Limb (tissue), 2 donors: ENCODE data around the gene CDH11.

Experiments
- DNase-seq, 2 donors: peaks; one replicate each; pipeline ENCODE4 v3.0.0-alpha.2; 2016; ENCODE audit errors: extremely low spot score in 2 of 2

The CDH11 gene

GRCh38 chr16:65070831-65071432 is 50.9 kb downstream of the CDH11 start:
- peak in 1 of 2 donors; percentile 48 for DNase-seq

- no peak for DNase-seq
Observed at GRCh38 chr16:65069766-65070165, 52.1 kb downstream of the CDH11 start.

- DNase-seq, result no peak
Observed at GRCh38 chr16:65069065-65069464, 52.8 kb downstream of the CDH11 start.

GRCh38 chr16:65068151-65068740 is 53.6 kb downstream of the CDH11 start:
- DNase-seq, result no peak

- DNase-seq, result no peak
Observed at GRCh38 chr16:65066651-65067050, 55.2 kb downstream of the CDH11 start.

- no peak for DNase-seq
Observed at GRCh38 chr16:65065031-65065430, 56.8 kb downstream of the CDH11 start.

- no peak for DNase-seq
Observed at GRCh38 chr16:65064131-65064530, 57.7 kb downstream of the CDH11 start.

- no peak for DNase-seq
Observed at GRCh38 chr16:65062736-65063583, 58.9 kb downstream of the CDH11 start.

- no peak for DNase-seq
Observed at GRCh38 chr16:65061935-65062518, 59.8 kb downstream of the CDH11 start.

- no peak for DNase-seq
Observed at GRCh38 chr16:65061263-65061662, 60.6 kb downstream of the CDH11 start.

- peak in 1 of 2 donors; percentile 42 for DNase-seq
Observed at GRCh38 chr16:65059406-65059980, 62.4 kb downstream of the CDH11 start.

- no peak for DNase-seq
Observed at GRCh38 chr16:65057184-65057583, 64.7 kb downstream of the CDH11 start.

GRCh38 chr16:65054457-65054856 is 67.4 kb downstream of the CDH11 start:
- DNase-seq, result no peak

- DNase-seq, result no peak
Observed at GRCh38 chr16:65049679-65050078, 72.2 kb downstream of the CDH11 start.

GRCh38 chr16:65045961-65046360 is 75.9 kb downstream of the CDH11 start:
- no peak for DNase-seq

GRCh38 chr16:65044873-65045272 is 77.0 kb downstream of the CDH11 start:
- peak in 1 of 2 donors; percentile 13 for DNase-seq

GRCh38 chr16:65044026-65044425 is 77.8 kb downstream of the CDH11 start:
- DNase-seq, result no peak

- DNase-seq, result no peak
Observed at GRCh38 chr16:65042438-65043365, 79.2 kb downstream of the CDH11 start.

- no peak for DNase-seq
Observed at GRCh38 chr16:65041667-65042066, 80.2 kb downstream of the CDH11 start.

- no peak for DNase-seq
Observed at GRCh38 chr16:65038100-65038499, 83.8 kb downstream of the CDH11 start.

GRCh38 chr16:65037556-65037955 is 84.3 kb downstream of the CDH11 start:
- DNase-seq, result no peak
